Ramos (cell line): ENCODE data around the gene ASTN2.

Experiments
- in situ Hi-C: fragments of 300-500 bp; cut with MboI; formaldehyde crosslinking; loops from one replicate; pipeline ENCODE4 v1.14.3; 2022; ENCODE audit warnings: low sequenced_read_pairs; ENCODE audit not compliant: unreplicated experiment

ASTN2 gene

DNA sequence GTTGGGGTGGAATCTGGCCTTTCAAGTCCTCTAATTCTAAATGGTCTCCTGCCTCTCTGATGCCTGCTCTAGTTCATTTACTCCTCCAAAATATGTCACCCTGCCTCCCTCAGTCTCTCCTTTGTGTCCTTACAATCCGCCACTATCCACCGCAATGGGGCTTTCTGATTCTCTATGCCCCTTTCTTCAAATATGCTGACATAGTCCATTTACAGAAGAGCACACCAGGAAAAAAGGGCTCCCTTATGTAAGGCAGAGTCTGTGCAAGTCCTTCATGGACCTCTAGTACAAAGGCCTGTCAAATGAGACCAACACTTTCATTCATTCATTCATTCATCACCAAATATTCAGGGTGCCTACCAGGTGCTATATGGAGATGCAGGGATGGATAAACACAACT, 2.0 kb upstream of the ASTN2 start:
- in situ Hi-C loops: no loop called here

DNA sequence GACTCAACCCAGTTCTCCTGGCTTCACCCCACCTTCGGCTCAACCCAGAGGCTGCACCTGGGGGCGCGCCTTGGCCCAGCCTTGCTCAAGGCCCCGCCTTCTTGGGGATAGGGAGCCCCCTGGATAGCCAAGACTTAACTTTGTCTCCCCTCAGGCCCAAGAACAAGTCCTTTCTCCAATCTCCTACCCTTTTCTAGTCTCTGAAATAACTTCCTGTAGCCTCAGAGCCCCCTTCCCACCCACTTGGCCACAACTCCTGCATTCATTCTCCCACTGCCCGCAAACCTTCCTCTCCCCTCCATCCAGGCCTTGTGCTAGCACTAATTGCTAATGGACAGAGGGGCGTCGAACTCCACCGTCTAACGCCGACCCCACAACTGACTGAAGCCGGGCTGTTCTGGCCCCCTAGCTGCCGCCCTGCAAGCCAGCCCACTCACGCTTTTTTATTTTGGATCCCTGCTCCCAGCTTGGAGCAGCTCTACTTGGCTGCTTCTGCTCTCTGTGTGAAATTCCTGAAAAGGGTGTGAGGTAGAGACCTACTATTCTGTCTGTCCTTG, 579 bp upstream of the ASTN2 start:
- in situ Hi-C loops: no loop called here

DNA sequence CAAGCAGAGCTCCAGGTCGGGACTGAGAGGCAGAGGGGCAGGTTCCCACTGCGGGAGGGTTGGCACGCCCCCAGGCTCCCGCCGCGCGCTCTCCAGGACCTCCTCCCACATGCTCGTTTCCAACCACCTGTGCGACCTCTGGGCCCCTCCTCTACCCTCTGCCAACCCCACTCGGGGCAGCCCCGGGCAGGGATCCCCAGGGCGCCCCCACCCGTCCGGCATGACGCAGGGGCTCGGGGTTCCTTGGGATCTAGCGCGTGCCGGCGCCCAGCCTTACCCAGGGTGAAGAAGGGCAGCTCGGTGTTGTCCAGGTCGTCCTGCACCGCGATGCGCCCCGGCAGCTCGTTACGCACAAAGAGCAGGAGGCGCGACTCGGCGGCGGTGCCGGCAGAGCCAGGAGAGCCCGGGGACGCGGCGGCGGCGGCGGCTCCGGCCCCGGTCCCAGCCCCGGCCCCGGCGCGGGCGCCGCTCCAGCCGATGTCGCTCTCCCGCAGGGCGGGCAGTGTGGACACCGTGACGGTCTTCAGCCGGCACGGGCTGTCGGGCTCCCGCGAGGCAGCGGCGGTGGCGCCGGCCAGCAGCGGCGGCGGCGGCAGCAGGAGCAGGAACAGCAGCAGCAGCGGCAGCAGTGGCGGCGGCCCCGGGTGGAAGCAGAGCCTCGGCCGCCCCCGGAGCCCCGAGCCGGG, 494 bp downstream of the ASTN2 start:
- in situ Hi-C loops: no loop called here

DNA sequence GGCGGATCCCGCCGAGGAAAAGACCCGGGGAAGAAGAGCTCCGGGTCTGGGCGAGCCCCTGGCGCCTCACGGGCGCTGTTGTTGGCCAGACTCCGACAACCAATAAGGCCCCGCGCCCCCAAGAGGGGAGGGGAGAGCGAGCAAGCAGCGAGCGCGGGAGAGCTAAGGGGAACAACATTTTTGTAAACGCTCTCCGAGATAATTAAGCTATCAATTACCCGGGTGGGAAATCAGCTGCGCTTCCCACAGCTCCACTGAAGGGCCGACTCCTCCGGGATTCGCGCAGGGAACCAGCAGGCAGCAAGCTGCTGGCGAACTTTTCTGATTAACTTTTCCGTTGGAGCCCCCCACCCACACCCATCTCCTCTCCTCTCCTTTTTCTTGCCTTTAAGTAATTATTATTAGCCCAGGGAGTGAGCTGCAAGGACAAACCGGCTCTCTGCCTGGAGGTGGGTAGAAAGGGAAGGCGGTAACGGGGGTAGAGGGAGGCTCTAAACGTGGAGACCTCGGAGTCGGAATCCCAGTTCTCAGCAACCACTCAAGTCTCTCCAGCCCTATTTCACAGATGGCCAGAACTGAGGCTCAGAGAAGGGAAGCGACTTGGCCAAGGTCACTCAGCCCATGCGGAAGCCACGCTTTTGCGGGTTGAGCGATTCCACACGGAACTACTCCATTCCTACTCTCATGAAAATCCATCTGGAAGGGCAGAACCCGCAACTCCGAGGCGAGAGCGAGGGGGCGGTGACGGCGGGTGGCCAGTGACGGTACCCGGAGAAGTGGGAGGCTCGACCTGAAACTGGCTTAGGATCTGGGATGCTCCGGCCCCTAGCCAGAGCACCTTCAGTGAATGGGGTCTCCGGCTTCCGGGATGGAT, 1.3 kb downstream of the ASTN2 start:
- in situ Hi-C loops: no loop called here

DNA sequence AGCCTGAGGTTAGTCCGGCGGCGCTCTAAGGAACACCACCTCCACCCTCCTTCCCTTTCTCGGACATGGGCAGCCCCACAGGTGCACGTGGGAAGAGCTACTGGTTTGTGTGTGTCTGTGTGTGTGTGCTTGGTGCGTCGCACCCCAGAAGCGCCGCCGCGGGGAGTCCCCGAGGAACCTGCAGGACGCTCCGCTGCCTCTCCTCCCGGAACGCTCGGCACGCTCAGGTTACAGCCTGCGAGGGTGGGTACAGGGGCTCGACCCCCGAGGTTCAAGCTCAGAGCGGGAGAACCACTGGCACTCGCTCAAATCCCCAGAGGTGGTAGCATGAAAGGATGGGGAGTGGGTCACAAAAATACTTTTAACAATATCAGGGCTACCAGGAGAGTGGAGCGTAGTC, 2.0 kb downstream of the ASTN2 start:
- in situ Hi-C loops: no loop called here

DNA sequence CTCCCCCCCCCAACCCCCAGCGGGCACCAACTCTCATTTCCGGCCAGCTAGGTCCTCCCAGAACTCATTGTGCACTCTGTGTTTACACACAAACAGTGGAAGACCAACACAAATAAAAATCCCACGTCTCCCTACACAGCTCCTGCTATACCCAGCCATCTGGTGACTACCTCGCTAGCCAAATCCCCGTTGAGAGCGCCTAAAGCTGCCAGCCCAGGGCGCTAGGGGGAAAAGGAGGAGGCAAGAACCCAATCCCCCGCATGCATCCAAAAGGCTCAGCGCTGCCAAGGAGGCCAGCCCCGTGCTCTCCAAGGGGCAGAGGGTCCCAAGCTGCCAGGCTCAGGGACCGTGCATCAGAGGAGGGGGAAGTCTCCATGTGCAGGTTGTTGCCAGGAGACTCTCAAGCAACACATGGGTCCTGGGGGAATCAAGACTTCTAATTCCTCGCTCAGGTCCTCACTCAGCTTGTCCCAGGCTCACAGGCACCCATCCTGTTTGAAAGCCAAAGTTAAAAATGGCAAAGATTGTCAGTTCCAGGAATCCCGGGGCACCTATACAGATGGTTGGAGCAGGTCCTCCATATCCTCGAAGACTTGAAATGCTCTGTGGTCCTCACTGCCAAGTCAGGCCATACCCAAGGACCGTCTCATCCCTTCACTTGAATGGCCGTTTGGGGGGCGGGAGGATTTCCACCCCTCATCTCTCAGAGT, 2.7 kb downstream of the ASTN2 start:
- in situ Hi-C loops: no loop called here

DNA sequence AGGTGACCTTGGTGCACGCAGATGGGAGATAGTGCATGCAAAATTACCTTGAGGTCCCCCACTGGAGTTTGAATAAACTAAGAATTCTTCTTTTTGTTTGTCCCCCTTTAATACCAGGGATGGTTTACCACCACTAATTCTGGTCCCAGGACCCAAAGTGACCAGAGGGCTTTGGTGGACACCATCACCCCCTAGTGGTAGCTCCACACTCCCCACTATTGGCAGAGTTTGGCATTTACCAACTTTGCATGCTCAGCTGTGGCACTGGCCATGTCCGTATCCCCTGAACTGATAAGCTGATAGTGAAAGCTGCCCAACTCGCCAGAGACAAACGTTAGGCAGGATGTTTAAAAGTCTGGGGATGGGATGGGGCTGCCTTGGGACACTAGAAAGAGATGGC, 3.3 kb downstream of the ASTN2 start:
- in situ Hi-C loops: no loop called here

DNA sequence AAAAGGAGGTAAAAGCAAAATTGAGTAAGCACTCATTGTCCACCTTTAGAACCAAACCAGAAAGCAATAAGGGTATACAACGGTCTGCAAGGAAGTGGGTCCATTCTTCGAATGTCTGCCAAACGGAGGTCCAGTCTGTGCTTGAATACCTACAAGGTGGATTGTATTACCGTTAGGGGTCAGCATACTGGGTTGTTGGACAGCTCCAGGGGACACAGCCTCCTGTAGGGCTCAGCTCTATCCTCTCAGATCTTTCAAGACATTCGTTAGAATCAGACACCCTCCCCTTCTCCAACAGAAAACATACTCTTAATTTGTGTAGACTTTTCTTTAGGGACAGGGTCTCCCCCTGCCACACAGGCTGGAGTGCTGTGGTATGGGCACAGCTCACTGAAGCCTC, 5.5 kb downstream of the ASTN2 start:
- in situ Hi-C loops: no loop called here

DNA sequence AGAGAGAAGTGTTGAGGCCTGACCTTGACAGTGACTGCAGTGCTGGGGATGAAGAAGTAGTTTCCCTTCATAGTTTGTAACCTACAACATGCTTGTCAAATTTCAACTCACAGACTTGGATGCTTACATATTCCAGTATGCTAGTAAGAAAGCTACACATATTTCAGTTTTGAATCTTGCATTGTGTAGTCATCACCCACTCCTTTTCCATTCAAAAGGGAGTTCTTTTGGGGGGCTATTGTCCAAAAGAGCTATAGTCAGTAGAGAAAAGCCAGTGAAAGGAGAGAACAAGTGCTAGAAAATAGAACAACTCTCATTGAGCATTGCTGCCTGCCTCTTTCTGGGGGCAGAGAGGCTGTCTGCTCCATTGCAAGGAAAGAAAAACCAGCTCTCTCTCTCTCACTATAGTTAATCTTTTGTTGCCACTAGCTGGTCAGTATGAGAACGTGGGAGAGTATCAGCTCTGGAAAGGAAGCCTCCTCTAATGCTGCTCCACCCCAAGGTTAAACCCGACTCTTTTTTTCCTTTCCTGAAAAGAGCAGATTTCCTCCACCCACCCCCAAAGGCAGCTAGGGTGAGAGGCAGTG, 7.3 kb downstream of the ASTN2 start:
- in situ Hi-C loops: no loop called here

DNA sequence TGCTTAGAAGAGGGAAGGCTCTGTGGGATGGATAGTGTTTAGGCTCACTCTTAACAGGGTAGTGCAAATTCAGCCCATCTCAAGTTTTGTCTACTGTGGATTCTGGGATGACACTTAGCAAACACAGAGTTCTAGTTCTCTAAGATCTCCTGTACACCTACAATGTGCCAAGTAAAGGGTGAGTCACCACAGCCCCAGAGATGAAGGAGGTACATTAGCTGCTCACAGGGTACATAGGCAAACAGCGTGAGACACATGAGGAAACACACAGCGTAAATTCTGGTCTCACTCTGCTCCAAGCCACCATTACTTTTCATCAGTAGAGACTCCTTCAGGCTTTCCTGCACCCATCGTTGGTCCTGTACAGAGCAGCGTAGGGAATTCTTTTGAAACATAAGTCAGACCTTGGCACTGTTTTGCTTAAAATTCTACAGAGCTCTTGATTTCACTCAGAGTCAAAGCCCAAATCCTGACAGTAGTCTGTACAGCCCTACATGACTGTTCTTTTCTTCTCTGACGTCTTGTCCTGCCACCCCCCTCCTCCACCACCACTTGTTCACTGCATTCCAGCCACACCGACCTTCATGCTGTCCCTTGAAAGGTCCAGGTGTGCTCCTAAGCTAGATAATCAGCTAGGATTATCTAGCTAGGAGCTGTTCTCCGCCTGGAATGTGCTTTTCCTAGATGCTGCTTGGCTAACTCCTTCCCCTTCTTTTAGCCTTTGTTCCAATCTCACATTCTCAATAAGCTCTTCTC, 8.7 kb downstream of the ASTN2 start:
- in situ Hi-C loops: no loop called here

DNA sequence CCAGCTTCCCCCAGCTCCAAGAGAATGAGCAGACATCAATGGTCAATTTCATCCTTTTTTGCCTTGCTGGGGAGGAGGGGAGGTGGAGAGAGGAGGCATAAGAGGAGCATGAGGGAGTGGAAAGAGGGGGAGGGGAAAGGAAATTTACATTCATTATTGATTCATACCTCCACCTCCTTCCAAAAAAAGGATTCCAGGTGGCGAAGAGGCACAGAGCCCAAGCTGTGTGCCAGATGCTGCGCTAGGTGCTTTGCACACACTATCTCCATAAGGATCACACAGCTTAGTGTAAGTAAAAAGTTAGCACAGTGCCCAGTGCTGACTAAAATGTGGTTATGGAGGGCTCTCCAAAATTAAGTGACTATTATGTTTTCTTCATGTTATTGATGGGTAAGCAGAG, 11.0 kb downstream of the ASTN2 start:
- in situ Hi-C loops: no loop called here

DNA sequence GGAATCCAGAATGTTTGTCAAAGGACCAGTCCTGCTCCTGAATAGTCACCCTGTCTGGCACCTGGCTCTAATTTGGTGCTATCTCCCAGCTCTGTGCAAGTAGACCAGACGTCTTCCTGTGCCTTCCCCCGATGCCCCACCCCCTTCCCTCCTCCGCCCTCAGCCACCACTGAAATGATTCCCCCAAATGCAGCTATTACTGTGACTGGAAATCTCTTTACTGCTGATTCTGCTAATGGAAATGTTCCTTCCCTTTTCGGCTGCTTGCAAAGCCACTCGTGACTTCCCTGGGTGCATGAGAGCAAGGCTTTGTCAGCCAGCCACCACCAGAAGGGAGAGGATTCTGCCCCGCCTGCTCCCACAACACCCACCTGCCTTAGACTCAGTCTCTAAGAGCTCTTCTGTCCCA, 11.4 kb downstream of the ASTN2 start:
- in situ Hi-C loops: no loop called here

DNA sequence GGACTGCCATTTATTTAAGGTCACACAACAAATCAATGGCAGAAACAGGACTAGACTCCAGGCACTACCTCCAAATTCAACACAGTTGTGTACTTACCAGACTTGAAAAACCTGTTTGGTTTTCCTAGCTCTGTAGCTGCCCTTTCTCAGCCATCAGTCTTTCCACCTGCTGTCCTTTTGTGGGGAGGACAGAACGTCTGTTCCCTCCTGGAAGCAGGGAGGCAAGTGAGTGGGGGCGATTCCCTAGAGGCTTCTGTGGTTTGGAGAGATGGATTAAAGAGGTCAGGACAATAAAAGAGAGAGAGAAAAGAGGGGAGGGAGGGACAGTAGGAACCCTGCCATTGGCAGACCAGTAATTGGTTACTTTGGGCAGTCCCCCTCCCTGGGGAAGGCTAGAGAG, 14.7 kb downstream of the ASTN2 start:
- in situ Hi-C loops: no loop called here

DNA sequence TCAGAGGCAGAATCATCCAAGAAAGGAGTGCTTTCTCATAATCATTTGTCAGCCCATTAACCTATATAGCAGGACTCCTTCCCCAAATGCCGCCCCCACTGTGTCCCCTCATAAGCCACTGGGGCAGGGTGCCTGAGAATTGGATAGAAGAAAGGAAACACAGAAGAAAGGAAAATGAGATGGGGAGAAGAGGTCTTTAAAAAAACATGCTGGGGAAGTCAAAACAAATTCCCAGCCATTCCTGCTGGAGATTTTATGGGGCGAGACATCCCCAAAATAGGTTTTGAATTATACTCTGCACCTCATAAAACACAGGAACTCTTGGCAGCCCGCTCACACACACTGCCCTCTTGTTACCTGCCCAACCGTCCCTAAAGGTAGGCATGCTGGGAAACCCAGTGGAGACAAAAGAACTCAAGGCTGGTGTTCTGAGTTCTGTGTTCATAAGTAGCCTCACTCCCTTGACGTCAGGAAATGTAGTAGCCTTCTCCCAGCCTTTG, 19.7 kb downstream of the ASTN2 start:
- in situ Hi-C loops: no loop called here

DNA sequence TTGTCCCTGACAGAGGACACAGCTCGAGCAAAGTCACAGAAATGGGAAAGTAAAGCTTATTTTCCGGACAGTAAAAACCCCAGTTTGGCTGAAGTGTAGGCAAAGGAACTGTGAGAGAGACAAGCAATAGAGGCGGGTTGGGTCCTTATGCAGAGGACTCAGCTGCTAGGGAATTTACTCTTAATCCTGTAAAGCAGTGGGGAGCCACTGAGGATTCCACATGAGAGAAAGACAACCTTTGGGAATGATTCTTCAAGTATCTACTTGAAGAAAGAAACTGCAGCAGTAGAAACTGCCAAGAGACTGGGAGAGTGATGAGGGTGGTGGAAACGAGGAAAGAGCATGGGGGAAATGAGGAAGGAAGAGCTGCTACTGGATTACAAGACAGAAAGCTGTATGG, 20.2 kb downstream of the ASTN2 start:
- in situ Hi-C loops: no loop called here

DNA sequence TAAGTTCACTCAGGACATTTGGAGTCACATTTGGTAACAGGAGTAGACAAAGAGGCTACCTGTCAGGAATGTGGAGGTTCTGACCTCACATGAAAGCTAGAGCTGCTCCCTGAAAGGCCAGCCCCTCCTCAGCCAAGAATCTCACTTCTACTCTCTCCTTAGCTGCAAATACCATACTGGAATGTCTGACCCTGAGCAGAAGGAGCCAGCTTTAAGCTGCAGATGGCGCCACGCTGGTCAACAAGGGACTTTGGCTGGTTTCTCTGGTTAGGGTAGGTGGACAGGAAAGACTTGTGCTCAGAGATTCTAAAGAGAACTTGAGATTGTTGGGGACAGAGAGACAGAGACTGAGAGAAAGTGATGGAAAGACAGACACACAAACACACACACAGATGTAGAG, 21.9 kb downstream of the ASTN2 start:
- in situ Hi-C loops: no loop called here

DNA sequence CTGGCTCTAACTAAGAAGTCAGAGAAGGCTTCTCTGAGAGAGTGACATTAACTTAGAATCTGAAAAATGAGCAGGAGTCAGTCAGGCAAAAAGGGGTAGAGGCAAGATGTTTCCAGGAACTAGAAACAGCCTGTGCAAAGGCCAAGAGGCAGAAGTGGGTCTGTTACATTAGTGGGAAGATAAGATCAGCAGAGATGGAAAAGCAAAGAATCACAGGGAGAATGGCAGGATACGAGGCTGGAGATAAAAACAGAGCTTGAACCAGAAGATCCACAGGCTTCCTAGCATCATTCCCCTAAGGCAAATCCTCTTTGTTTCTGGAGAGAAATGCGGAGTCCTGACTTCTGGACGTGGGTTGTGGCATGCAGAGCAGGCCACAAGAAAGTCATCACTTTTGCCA, 27.4 kb downstream of the ASTN2 start:
- in situ Hi-C loops: no loop called here

DNA sequence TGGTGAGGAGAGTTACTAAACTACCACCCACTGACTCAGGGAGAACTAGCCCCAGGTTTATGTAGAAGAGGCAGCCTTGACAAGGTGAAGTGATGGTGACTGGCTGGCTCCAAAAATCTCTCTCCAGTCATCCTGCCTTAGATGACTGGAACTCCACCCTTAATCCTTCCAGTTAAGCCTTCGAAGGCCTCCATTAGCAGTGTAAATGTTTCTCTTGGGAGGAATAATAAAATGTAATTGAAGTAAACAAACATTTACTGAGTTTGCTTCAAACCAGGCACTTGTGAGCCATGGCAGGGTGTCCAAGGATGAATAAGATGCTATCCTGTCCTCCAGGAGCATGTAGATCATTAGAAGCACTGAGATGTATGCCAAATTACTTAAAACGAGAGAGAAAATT, 35.5 kb downstream of the ASTN2 start:
- in situ Hi-C loops: no loop called here

DNA sequence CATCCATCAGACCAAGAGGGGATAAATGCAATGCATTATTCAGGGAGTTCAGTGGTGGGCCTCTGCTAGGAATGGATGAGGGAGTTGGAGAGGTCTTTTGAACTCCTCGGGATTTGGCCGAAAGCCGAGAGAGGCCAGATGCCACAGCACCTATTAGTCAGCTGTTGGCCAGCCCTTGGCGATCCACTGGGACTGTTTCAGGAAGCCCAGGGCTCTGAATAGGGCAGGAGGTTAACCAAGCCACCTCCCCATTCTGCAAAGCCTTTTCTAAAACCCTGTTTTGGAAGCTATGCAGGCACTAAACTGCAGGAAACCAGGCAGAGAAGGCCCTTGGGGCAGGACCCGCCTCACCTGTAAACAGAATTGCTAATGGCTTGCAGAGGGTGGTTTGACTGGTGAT, 37.8 kb downstream of the ASTN2 start:
- in situ Hi-C loops: no loop called here

DNA sequence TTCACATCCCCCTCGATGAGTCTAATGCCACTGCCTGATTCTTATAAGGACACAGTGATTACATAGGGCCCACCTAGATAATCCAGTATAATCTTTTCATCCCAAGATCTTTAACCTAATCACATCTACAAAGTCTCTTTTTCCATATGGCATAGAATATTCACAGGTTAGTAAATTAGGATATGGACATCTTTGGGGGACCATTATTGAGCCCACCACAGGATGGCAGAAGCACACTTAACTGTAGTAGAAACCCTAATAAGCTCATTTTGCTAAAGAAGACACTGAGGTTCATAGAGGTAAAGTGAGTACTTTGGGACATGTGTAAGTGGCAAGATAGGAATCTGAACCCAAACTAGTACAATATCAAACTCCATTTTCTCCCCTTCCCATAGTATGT, 38.9 kb downstream of the ASTN2 start:
- in situ Hi-C loops: no loop called here
